ENCODE measurements around the gene DLEC1.

GRCh38 chr3:38101811-38102443, 62.9 kb downstream of the DLEC1 start:
- TF ChIP-seq POLR2A (IDR thresholded peaks at IDR 0.05; ENCODE audit: low read depth, low read length) (no peak), TAF1 (IDR thresholded peaks at IDR 0.05; ENCODE audit: low read depth, low read length) (no peak), POLR2AphosphoS5 (IDR thresholded peaks at IDR 0.05; ENCODE audit: low read depth, low read length) (no peak), PAX5 (IDR thresholded peaks at IDR 0.05; ENCODE audit: insufficient read depth, low read length, severe bottlenecking) (no peak), SPI1 (IDR thresholded peaks at IDR 0.05; ENCODE audit: low read depth, low read length) (no peak), POU2F2 (IDR thresholded peaks at IDR 0.05; ENCODE audit: low read depth, low read length) (no peak)
